Measurements from ENCODE around the gene ITPR1. TPM values are rescaled to one million over a fixed set of nuclear protein-coding genes. Genes with fewer than 3 reads are reported as not detected.
A peak's percentile ranks its signal among the peaks of the same experiment; 100 is the strongest.

The ITPR1 gene
- total RNA-seq, 4 donors from 2014 or later: 15.3 to 50.2 (median 28.7) TPM

GRCh38 chr3:4791358-4791757 lies 298.2 kb downstream of the ITPR1 start:
- Histone ChIP-seq H3K4me1 (no peaks in the 10 kb centered on the region), H3K9me3 (no peaks in the 10 kb centered on the region), H3K27me3 (no peaks in the 10 kb centered on the region), H3K27ac (no peak overlapping the region), H3K36me3 (peaks cover 0 to 6% (median 0%) of the 10 kb centered on the region in 4 donors), H3K4me3 (no peak overlapping the region)
- intact Hi-C loops (cut with DNase I; ENCODE audit: low total_unique reads) (no loop called here), in situ Hi-C loops (cut with MboI; ENCODE audit: low pct_ligation_motif_present in 1 of 4, low pct_unique_long_range_greater_than_20kb in 1 of 4, low sequenced_read_pairs in 3 of 4) (no loop called here)
- DNase-seq: no peak
- 99 to 100% methylated on average over 3 to 4 of the region's 4 CpGs for WGBS, 2 donors (ENCODE audit: low coverage in 1 of 2)
- TF ChIP-seq POLR2A (IDR thresholded peaks at IDR 0.05) (no peak), POLR2AphosphoS5 (IDR thresholded peaks at IDR 0.05) (no peak), CTCF (IDR thresholded peaks at IDR 0.05) (no peak), EP300 (IDR thresholded peaks at IDR 0.05; ENCODE audit: low read depth) (no peak)

- H3K27me3 ChIP-seq: no peaks in the 10 kb centered on the region
- no peak for DNase-seq
- in situ Hi-C loops (cut with MboI; ENCODE audit: low pct_ligation_motif_present in 1 of 4, low pct_unique_long_range_greater_than_20kb in 1 of 4, low sequenced_read_pairs in 3 of 4): no loop called here
- H3K9me3 ChIP-seq: no peaks in the 10 kb centered on the region
- TF ChIP-seq CTCF (IDR thresholded peaks at IDR 0.05) (no peak), POLR2A (IDR thresholded peaks at IDR 0.05) (no peak), POLR2AphosphoS5 (IDR thresholded peaks at IDR 0.05) (no peak), EP300 (IDR thresholded peaks at IDR 0.05; ENCODE audit: low read depth) (no peak)
- no peak overlapping the region for H3K27ac ChIP-seq
- 84 to 91% methylated on average over 3 to 5 of the region's 5 CpGs for WGBS, 2 donors (ENCODE audit: low coverage in 1 of 2)
- H3K4me3 ChIP-seq: no peak overlapping the region
- peaks cover 0 to 6% (median 0%) of the 10 kb centered on the region in 4 donors for H3K36me3 ChIP-seq
- H3K4me1 ChIP-seq: no peaks in the 10 kb centered on the region
- intact Hi-C loops (cut with DNase I; ENCODE audit: low total_unique reads): no loop called here
These were observed 300.2 kb downstream of the ITPR1 start for GRCh38 chr3:4793311-4793710.

- TF ChIP-seq CTCF (IDR thresholded peaks at IDR 0.05): no peak
- TF ChIP-seq EP300 (IDR thresholded peaks at IDR 0.05; ENCODE audit: low read depth): no peak
- Histone ChIP-seq H3K9me3 (no peaks in the 10 kb centered on the region), H3K4me3 (no peak overlapping the region), H3K36me3 (peaks cover 0 to 6% (median 0%) of the 10 kb centered on the region in 4 donors), H3K4me1 (no peaks in the 10 kb centered on the region), H3K27me3 (no peaks in the 10 kb centered on the region), H3K27ac (peak overlapping the region in 1 of 4 donors; percentile 3)
- DNase-seq: no peak
- in situ Hi-C loops (cut with MboI; ENCODE audit: low pct_ligation_motif_present in 1 of 4, low pct_unique_long_range_greater_than_20kb in 1 of 4, low sequenced_read_pairs in 3 of 4): no loop called here
- 88% methylated on average over 7 of the region's 7 CpGs; no CpG with 5 or more reads in 1 of the 2 donors for WGBS, 2 donors (ENCODE audit: low coverage in 1 of 2)
- intact Hi-C loops (cut with DNase I; ENCODE audit: low total_unique reads): no loop called here
These were observed 301.2 kb downstream of the ITPR1 start for GRCh38 chr3:4794331-4794730.

- in situ Hi-C loops (cut with MboI; ENCODE audit: low pct_ligation_motif_present in 1 of 4, low pct_unique_long_range_greater_than_20kb in 1 of 4, low sequenced_read_pairs in 3 of 4) (no loop called here), intact Hi-C loops (cut with DNase I; ENCODE audit: low total_unique reads) (no loop called here)
- no peak for DNase-seq
- TF ChIP-seq POLR2AphosphoS5 (IDR thresholded peaks at IDR 0.05): peak in 1 of 3 donors; percentile 61
- no peak for TF ChIP-seq POLR2A (IDR thresholded peaks at IDR 0.05)
- TF ChIP-seq EP300 (IDR thresholded peaks at IDR 0.05; ENCODE audit: low read depth): no peak
- TF ChIP-seq CTCF (IDR thresholded peaks at IDR 0.05): no peak
- Histone ChIP-seq H3K9me3 (no peaks in the 10 kb centered on the region), H3K27ac (no peak overlapping the region), H3K36me3 (peaks cover 0 to 6% (median 0%) of the 10 kb centered on the region in 4 donors), H3K4me3 (no peak overlapping the region), H3K27me3 (no peaks in the 10 kb centered on the region), H3K4me1 (no peaks in the 10 kb centered on the region)
- WGBS, 2 donors (ENCODE audit: low coverage in 1 of 2): 97 to 100% methylated on average over 13 of the region's 13 CpGs
These were observed 301.6 kb downstream of the ITPR1 start for GRCh38 chr3:4794798-4795197.
